CD4-positive, CD25-positive, alpha-beta regulatory T cell (primary cell): ENCODE measurements around the gene MTHFR. TPM values are rescaled to one million over a fixed set of nuclear protein-coding genes. Genes with fewer than 3 reads are reported as not detected.

Source experiments
- ATAC-seq, 2 donors: fragments of 150-1000 bp; cut with Tn5 transposase; one replicate each; pipeline ENCODE4 v1.10.0; 2021; ENCODE audit warnings: low read depth in 2 of 2, moderate number of reproducible peaks in 2 of 2, moderate library complexity in 1 of 2
- DNase-seq, 3 donors: peaks; one replicate each; pipeline versions ENCODE4 v3.0.0 to v3.0.0-alpha.2; 2012 to 2022; ENCODE audit warnings: mixed read lengths in 1 of 3
- H3K27ac ChIP-seq: one replicate; pipeline ENCODE4 v1.7.0; 2013; ENCODE audit warnings: mild to moderate bottlenecking, low read length; ENCODE audit not compliant: insufficient read depth, poor library complexity, severe bottlenecking
- H3K27me3 ChIP-seq: one replicate; pipeline ENCODE4 v1.7.0; 2013; ENCODE audit warnings: low read length; ENCODE audit not compliant: control insufficient read depth, insufficient read depth
- H3K36me3 ChIP-seq: one replicate; pipeline ENCODE4 v1.7.0; 2013; ENCODE audit warnings: mild to moderate bottlenecking, low read length, moderate library complexity; ENCODE audit not compliant: control insufficient read depth, insufficient read depth
- H3K4me1 ChIP-seq: 2 replicates; pipeline ENCODE4 v1.7.0; 2013; ENCODE audit warnings: mild to moderate bottlenecking, low read length; ENCODE audit not compliant: insufficient read depth, control insufficient read depth, poor library complexity, severe bottlenecking
- H3K4me3 ChIP-seq: one replicate; pipeline ENCODE4 v1.7.0; 2013; ENCODE audit warnings: low read depth, mild to moderate bottlenecking, low read length, moderate library complexity
- H3K9me3 ChIP-seq, 2 experiments: 1 replicate in 1 of 2; 2 replicates in 1 of 2; pipeline ENCODE4 v1.7.0; 2013; ENCODE audit warnings: low read length in 2 of 2, mild to moderate bottlenecking in 1 of 2, moderate library complexity in 1 of 2; ENCODE audit not compliant: control insufficient read depth in 2 of 2
- H3K27ac Mint-ChIP-seq, 3 donors: one replicate each; pipeline ENCODE4 v1.8.0; 2020 to 2022; ENCODE audit warnings: mild to moderate bottlenecking in 3 of 3, mixed read lengths in 3 of 3, moderate library complexity in 2 of 3
- H3K27me3 Mint-ChIP-seq: one replicate; pipeline ENCODE4 v1.8.0; 2022; ENCODE audit warnings: mild to moderate bottlenecking, mixed read lengths
- H3K36me3 Mint-ChIP-seq: one replicate; pipeline ENCODE4 v1.8.0; 2020; ENCODE audit warnings: mixed read lengths
- H3K4me1 Mint-ChIP-seq, 4 donors: one replicate each; pipeline ENCODE4 v1.8.0; 2020 to 2022; ENCODE audit warnings: mixed read lengths in 4 of 4, mild to moderate bottlenecking in 1 of 4
- H3K4me3 Mint-ChIP-seq, 4 donors: one replicate each; pipeline ENCODE4 v1.8.0; 2020 to 2022; ENCODE audit warnings: mild to moderate bottlenecking in 4 of 4, mixed read lengths in 4 of 4, moderate library complexity in 3 of 4
- H3K9me3 Mint-ChIP-seq, 7 donors: one replicate each; pipeline ENCODE4 v1.8.0; 2020 to 2022; ENCODE audit warnings: mixed read lengths in 7 of 7, mild to moderate bottlenecking in 3 of 7, moderate library complexity in 2 of 7
- polyA plus RNA-seq, 4 donors: library from polyadenylated mRNA; unstranded; fragments of 300-500 nt; fragmentation: Illumina TruSeq; gene quantifications; one replicate each; pipeline ENCODE4 v1.2.3, GENCODE V29; 2021
- total RNA-seq: library from RNA; stranded (reverse); gene quantifications from one replicate; pipeline ENCODE4 v1.2.3, GENCODE V29; 2022

The MTHFR gene
- total and polyA plus RNA-seq, 5 donors from 2014 or later, result 5.6 to 35.0 (median 6.6) TPM

DNA sequence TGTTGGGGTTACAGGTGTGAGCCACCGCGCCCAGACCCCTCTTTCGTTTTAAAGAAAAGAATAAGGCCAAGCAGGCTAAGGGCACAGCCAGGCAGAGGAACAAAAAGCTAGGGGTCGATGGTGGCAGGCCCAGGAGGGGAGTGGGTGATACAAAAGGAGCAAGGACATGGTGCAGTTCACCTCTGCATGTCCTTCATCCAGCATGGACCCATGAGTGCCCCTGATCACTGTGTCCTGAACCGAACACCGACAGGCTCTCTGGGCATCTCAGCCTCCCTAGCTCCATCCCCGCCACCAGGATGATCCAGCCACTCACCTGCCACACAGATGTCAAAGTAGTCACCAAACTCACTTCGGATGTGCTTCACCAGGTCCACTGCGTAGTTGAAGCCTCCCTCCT is 5.9 kb downstream of the MTHFR start:
- H3K36me3 ChIP-seq, result peaks cover 42% of the 10 kb centered on the region
- Mint-ChIP-seq H3K27ac (no peak overlapping the region), H3K9me3 (peaks cover 0 to 2% (median 0%) of the 10 kb centered on the region in 7 donors), H3K27me3 (no peaks in the 10 kb centered on the region), H3K4me1 (peaks cover 0 to 38% (median 21%) of the 10 kb centered on the region in 4 donors), H3K4me3 (no peak overlapping the region), H3K36me3 (peaks cover 19% of the 10 kb centered on the region)
- no peak overlapping the region for H3K4me3 ChIP-seq
- H3K27me3 ChIP-seq, result no peaks in the 10 kb centered on the region
- ATAC-seq (no peak), DNase-seq (no peak)
- no peak overlapping the region for H3K27ac ChIP-seq
- peaks cover 30% of the 10 kb centered on the region for H3K4me1 ChIP-seq
- H3K9me3 ChIP-seq, result no peaks in the 10 kb centered on the region

DNA sequence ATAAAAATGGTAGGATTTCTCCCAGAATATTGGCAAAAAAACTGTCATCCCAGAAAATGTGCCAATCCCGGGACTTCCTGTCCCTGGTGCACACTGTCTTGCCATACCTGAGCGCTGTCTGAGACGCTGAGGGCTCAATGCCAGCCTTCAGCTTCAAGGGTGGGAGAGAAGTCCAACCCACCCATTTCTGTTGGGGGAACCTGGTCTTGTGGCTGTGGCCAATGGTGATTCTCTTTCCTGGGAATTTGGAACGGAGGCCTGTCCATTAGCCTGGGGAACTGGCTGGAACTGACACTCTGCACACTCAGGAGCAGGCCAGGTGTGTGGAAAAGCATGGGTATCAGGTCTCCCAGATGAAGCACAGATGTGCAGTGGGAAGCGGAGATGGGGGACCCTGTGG is 6.7 kb downstream of the MTHFR start:
- Histone ChIP-seq H3K27me3 (no peaks in the 10 kb centered on the region), H3K4me1 (peaks cover 22% of the 10 kb centered on the region), H3K27ac (no peak overlapping the region), H3K4me3 (no peak overlapping the region), H3K9me3 (no peaks in the 10 kb centered on the region), H3K36me3 (peaks cover 50% of the 10 kb centered on the region)
- H3K27me3 Mint-ChIP-seq, result no peaks in the 10 kb centered on the region
- H3K36me3 Mint-ChIP-seq, result peaks cover 23% of the 10 kb centered on the region
- peaks cover 0 to 2% (median 0%) of the 10 kb centered on the region in 7 donors for H3K9me3 Mint-ChIP-seq
- ATAC-seq (no peak), DNase-seq (no peak)
- H3K4me1 Mint-ChIP-seq, result peaks cover 0 to 30% (median 17%) of the 10 kb centered on the region in 4 donors
- H3K4me3 Mint-ChIP-seq, result peak overlapping the region in 1 of 4 donors; percentile 71
- H3K27ac Mint-ChIP-seq, result peak overlapping the region in 2 of 3 donors; percentile 15 to 29

GRCh38 chr1:11797525-11798216 is 8.1 kb downstream of the MTHFR start:
- H3K9me3 ChIP-seq, result no peaks in the 10 kb centered on the region

DNA sequence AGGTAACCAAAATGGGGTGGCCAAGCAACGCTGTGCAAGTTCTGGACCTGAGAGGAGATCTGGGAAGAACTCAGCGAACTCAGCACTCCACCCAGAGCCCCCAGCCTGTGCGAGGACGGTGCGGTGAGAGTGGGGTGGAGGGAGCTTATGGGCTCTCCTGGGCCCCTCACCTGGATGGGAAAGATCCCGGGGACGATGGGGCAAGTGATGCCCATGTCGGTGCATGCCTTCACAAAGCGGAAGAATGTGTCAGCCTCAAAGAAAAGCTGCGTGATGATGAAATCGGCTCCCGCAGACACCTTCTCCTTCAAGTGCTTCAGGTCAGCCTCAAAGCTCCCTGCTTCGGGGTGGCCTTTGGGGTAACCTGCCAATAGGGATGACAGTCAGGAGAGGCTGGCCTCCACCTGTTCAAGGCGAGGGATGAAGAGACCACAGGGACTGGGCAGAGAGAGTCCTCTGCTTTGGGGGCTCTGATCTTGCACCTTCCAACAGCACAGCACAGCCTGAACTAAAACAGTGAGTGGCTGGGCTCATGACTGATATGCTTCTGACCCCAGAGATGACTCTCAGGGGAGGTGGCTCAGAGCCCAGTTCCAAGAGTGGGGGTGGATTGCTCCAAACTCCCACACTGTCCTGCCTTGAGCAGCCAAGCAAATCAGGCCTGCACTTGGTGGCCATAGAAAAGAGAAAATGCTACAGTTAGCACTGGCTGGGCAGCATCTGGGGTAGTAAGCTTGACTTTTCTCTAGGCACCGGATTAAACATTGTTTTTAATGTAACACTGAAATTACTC is 9.5 kb downstream of the MTHFR start:
- Mint-ChIP-seq H3K36me3 (peaks cover 28% of the 10 kb centered on the region), H3K4me3 (no peak overlapping the region), H3K9me3 (peaks cover 0 to 2% (median 0%) of the 10 kb centered on the region in 7 donors), H3K27me3 (no peaks in the 10 kb centered on the region), H3K27ac (no peak overlapping the region), H3K4me1 (peaks cover 0 to 6% (median 0%) of the 10 kb centered on the region in 4 donors)
- no peak for ATAC-seq
- H3K4me3 ChIP-seq, result no peak overlapping the region
- H3K27me3 ChIP-seq, result no peaks in the 10 kb centered on the region
- DNase-seq, result no peak
- no peak overlapping the region for H3K27ac ChIP-seq
- H3K4me1 ChIP-seq, result no peaks in the 10 kb centered on the region
- peaks cover 64% of the 10 kb centered on the region for H3K36me3 ChIP-seq
- H3K9me3 ChIP-seq, result no peaks in the 10 kb centered on the region

More at GRCh38 chr1:11797525-11798216, 8.1 kb downstream of the MTHFR start:
- peaks cover 0 to 17% (median 6%) of the 10 kb centered on the region in 4 donors for H3K4me1 Mint-ChIP-seq
- H3K36me3 Mint-ChIP-seq, result peaks cover 23% of the 10 kb centered on the region
- Histone ChIP-seq H3K27me3 (no peaks in the 10 kb centered on the region), H3K4me3 (no peak overlapping the region), H3K27ac (no peak overlapping the region), H3K4me1 (peaks cover 8% of the 10 kb centered on the region), H3K36me3 (peaks cover 56% of the 10 kb centered on the region)
- ATAC-seq, result no peak
- H3K27ac Mint-ChIP-seq, result no peak overlapping the region
- H3K9me3 Mint-ChIP-seq, result peaks cover 0 to 2% (median 0%) of the 10 kb centered on the region in 7 donors
- DNase-seq, result no peak
- no peaks in the 10 kb centered on the region for H3K27me3 Mint-ChIP-seq
- no peak overlapping the region for H3K4me3 Mint-ChIP-seq

DNA sequence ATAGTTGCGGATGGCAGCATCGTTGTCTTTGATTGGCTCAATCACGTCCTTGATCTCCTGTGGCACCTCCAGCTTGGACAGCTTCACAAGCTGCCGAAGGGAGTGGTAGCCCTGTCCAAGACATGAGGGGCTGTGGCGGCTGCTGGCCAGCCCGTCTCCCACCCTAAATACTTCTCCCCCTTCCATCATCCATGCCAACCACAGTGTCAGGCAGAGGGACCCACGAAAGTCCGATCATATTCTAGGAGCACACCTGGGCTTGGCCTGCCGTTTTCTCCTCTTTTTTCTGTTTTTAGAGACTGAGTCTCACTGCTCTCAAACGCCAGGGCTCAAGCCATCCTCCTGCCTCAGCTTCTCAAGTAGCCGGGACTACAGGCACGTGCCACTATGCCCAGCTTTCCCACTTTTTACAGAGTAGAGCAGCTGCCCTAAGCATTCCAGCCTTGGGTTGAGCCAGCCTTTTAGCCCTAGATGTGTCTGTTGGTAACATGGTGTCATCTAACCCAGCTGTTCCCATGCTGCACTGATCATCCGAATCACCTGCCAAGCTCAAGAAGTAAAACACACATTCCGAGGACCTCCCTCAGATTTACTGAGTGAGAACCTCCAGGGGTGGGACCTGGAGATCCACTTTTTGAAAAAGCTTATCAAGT is 10.4 kb downstream of the MTHFR start:
- H3K9me3 Mint-ChIP-seq, result no peaks in the 10 kb centered on the region
- H3K27ac Mint-ChIP-seq, result no peak overlapping the region
- peak overlapping the region in 1 of 4 donors; percentile 73 for H3K4me3 Mint-ChIP-seq
- ATAC-seq (no peak), DNase-seq (no peak)
- Histone ChIP-seq H3K27ac (no peak overlapping the region), H3K4me3 (no peak overlapping the region), H3K36me3 (peaks cover 60% of the 10 kb centered on the region), H3K27me3 (no peaks in the 10 kb centered on the region), H3K4me1 (no peaks in the 10 kb centered on the region), H3K9me3 (no peaks in the 10 kb centered on the region)
- peaks cover 30% of the 10 kb centered on the region for H3K36me3 Mint-ChIP-seq
- peaks cover 0 to 4% (median 0%) of the 10 kb centered on the region in 4 donors for H3K4me1 Mint-ChIP-seq
- H3K27me3 Mint-ChIP-seq, result no peaks in the 10 kb centered on the region

DNA sequence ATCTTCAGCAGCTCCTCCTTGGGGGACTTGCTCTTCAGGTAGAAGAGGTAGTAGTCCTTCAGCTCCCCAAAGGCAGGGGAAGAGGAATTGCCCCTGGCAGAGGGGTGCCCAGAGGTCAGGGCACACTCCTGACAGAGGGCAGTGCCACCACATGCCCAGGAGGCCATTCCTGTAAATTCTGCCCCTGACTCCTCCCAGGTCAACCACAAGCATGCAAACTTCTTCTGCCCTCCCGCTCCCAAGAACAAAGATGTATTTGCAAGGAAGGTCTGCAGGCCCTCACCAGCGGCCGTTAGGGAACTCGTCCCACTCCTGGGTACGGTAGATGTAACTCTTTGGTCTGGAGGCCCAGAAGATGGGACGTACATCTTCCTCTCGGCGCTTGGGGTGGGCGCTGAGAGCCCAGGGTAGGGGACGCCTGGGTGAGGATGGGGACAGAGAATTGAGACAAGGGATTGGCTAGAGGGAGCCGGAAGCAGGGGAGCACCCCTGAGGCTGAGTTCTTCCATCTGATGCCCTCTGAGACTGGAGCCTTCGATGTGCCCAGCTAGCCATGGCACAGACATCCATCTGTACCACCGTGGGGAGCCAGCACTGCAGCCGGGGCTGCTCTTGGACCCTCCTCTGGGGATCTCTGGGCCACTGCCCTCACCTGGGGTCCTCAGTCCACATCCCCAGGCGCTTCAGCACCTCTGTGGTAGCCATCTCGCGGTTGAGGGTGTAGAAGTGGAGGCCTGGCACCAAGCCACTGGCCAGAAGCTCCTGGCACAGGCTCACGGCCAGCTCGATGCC is 11.1 kb downstream of the MTHFR start:
- Histone ChIP-seq H3K4me3 (no peak overlapping the region), H3K36me3 (peaks cover 54% of the 10 kb centered on the region), H3K9me3 (no peaks in the 10 kb centered on the region), H3K27me3 (no peaks in the 10 kb centered on the region), H3K4me1 (no peaks in the 10 kb centered on the region), H3K27ac (no peak overlapping the region)
- Mint-ChIP-seq H3K9me3 (no peaks in the 10 kb centered on the region), H3K4me1 (peaks cover 0 to 4% (median 0%) of the 10 kb centered on the region in 4 donors), H3K36me3 (peaks cover 26% of the 10 kb centered on the region), H3K27ac (no peak overlapping the region), H3K27me3 (no peaks in the 10 kb centered on the region), H3K4me3 (no peak overlapping the region)
- ATAC-seq, result no peak
- no peak for DNase-seq

- ATAC-seq (no peak), DNase-seq (no peak)
- Mint-ChIP-seq H3K27me3 (no peaks in the 10 kb centered on the region), H3K36me3 (peaks cover 26% of the 10 kb centered on the region), H3K4me1 (peaks cover 0 to 4% (median 0%) of the 10 kb centered on the region in 4 donors), H3K9me3 (no peaks in the 10 kb centered on the region), H3K4me3 (no peak overlapping the region), H3K27ac (no peak overlapping the region)
- Histone ChIP-seq H3K9me3 (no peaks in the 10 kb centered on the region), H3K36me3 (peaks cover 49% of the 10 kb centered on the region), H3K27me3 (no peaks in the 10 kb centered on the region), H3K27ac (no peak overlapping the region), H3K4me1 (no peaks in the 10 kb centered on the region), H3K4me3 (no peak overlapping the region)
Observed at GRCh38 chr1:11793819-11794218, 11.9 kb downstream of the MTHFR start.
